WTC11 (cell line): Measurements from ENCODE around the gene CTNNA1. TPM values are rescaled to one million over a fixed set of nuclear protein-coding genes. Genes with fewer than 3 reads are reported as not detected.

Experiments used
- ATAC-seq: fragments of 200-7000 bp; cut with Tn5 transposase; 2 replicates; pipeline ENCODE4 v1.10.0; 2021; ENCODE audit warnings: mild to moderate bottlenecking, moderate library complexity
- CTCF ChIA-PET: fragments of 300-600 bp; sonication (Branson Sonifier 250); formaldehyde crosslinking; loops from one replicate; lab custom pipeline; 2021; ENCODE audit warnings: antibody characterized with exemption; lab: Charles Lee
- POLR2A ChIA-PET: fragments of 350-600 bp; sonication (Branson Sonifier 250); formaldehyde crosslinking; loops from one replicate; lab custom pipeline; 2021; ENCODE audit warnings: antibody characterized with exemption; lab: Charles Lee
- DNase-seq: peaks from one replicate; pipeline ENCODE4 v3.0.0; 2021; ENCODE audit warnings: low spot score
- H3K27ac Mint-ChIP-seq: 2 replicates; pipeline ENCODE4 v1.8.0; 2021; ENCODE audit warnings: mixed read lengths
- H3K27me3 Mint-ChIP-seq: 2 replicates; pipeline ENCODE4 v1.8.0; 2021; ENCODE audit warnings: low read depth, mild to moderate bottlenecking, moderate library complexity, mixed read lengths
- H3K36me3 Mint-ChIP-seq: 2 replicates; pipeline ENCODE4 v1.8.0; 2021; ENCODE audit warnings: mixed read lengths
- H3K4me1 Mint-ChIP-seq: 2 replicates; pipeline ENCODE4 v1.8.0; 2022; ENCODE audit warnings: mixed read lengths
- H3K4me3 Mint-ChIP-seq: 2 replicates; pipeline ENCODE4 v1.8.0; 2021; ENCODE audit warnings: mild to moderate bottlenecking, moderate library complexity, mixed read lengths
- H3K9me3 Mint-ChIP-seq: 2 replicates; pipeline ENCODE4 v1.8.0; 2021; ENCODE audit warnings: mixed read lengths
- AFF4 ChIP-seq: sonication (generic); formaldehyde crosslinking; IDR thresholded peaks from 2 replicates; pipeline ENCODE4 v1.8.1; 2023; ENCODE audit warnings: mild to moderate bottlenecking, missing genetic modification reagents, borderline replicate concordance
- AR ChIP-seq: fragments of 250-450 bp; sonication (Bioruptor Pico); IDR thresholded peaks from 2 replicates; pipeline ENCODE4 v1.9.0; 2021; ENCODE audit warnings: mild to moderate bottlenecking
- ATF6 ChIP-seq: sonication (generic); formaldehyde crosslinking; IDR thresholded peaks from 2 replicates; pipeline ENCODE4 v1.8.1; 2023; ENCODE audit warnings: mild to moderate bottlenecking, missing genetic modification reagents
- CDX4 ChIP-seq: fragments of 250-450 bp; sonication (Bioruptor Pico); IDR thresholded peaks from 2 replicates; pipeline ENCODE4 v1.9.0; 2021; ENCODE audit warnings: moderate library complexity, mild to moderate bottlenecking, inconsistent platforms, borderline replicate concordance
- ETV6 ChIP-seq: sonication (generic); formaldehyde crosslinking; IDR thresholded peaks from 2 replicates; pipeline ENCODE4 v1.8.1; 2022; ENCODE audit warnings: mild to moderate bottlenecking, missing genetic modification reagents
- FOXP1 ChIP-seq: sonication (generic); formaldehyde crosslinking; IDR thresholded peaks from 2 replicates; pipeline ENCODE4 v1.8.0; 2022; ENCODE audit warnings: missing genetic modification reagents, mild to moderate bottlenecking, moderate library complexity, borderline replicate concordance
- FOXP4 ChIP-seq: sonication (generic); formaldehyde crosslinking; IDR thresholded peaks from 2 replicates; pipeline ENCODE4 v1.8.0; 2022; ENCODE audit warnings: mild to moderate bottlenecking, missing genetic modification reagents
- HMGXB4 ChIP-seq: sonication (generic); formaldehyde crosslinking; IDR thresholded peaks from 2 replicates; pipeline ENCODE4 v1.8.1; 2023; ENCODE audit warnings: mild to moderate bottlenecking, moderate library complexity, missing genetic modification reagents
- KAT7 ChIP-seq: sonication (generic); formaldehyde crosslinking; IDR thresholded peaks from 2 replicates; pipeline ENCODE4 v1.8.1; 2023; ENCODE audit warnings: missing genetic modification reagents, mild to moderate bottlenecking, borderline replicate concordance
- MAX ChIP-seq: sonication (generic); formaldehyde crosslinking; IDR thresholded peaks from 2 replicates; pipeline ENCODE4 v1.8.0; 2022; ENCODE audit warnings: mild to moderate bottlenecking, missing genetic modification reagents
- MLX ChIP-seq: sonication (generic); formaldehyde crosslinking; IDR thresholded peaks from 2 replicates; pipeline ENCODE4 v1.8.1; 2023; ENCODE audit warnings: mild to moderate bottlenecking, missing genetic modification reagents, moderate library complexity
- NFYB ChIP-seq: sonication (generic); formaldehyde crosslinking; conservative IDR thresholded peaks from 2 replicates; pipeline ENCODE4 v1.8.0; 2022; ENCODE audit warnings: low read depth, missing genetic modification reagents
- ZMAT4 ChIP-seq: fragments of 250-450 bp; sonication (Bioruptor Pico); IDR thresholded peaks from 2 replicates; pipeline ENCODE4 v1.9.0; 2021; ENCODE audit warnings: mild to moderate bottlenecking
- ZSCAN18 ChIP-seq: fragments of 250-450 bp; sonication (Bioruptor Pico); IDR thresholded peaks from 2 replicates; pipeline ENCODE4 v2.1.2; 2022; ENCODE audit warnings: mild to moderate bottlenecking, moderate library complexity
- total RNA-seq: library from RNA; stranded (reverse); gene quantifications from 3 replicates; pipeline ENCODE4 v1.2.3, GENCODE V29; 2021

The CTNNA1 gene
- total RNA-seq, 1 experiment from 2014 or later: 309 TPM

GRCh38 chr5:138946241-138946623, 193.0 kb downstream of the CTNNA1 start (continued):
- no peak for TF ChIP-seq CDX4 (CRISPR knock-in tag)
- no peak for TF ChIP-seq AFF4 (CRISPR knock-in tag)
- TF ChIP-seq, all 79 proteins: peak for 0

GRCh38 chr5:138946831-138947560, 193.8 kb downstream of the CTNNA1 start:
- ChIA-PET CTCF (interaction anchor here (0.5 to 2.5 kb wide), 4 partner anchors 8 to 315 kb away, joined by 3 to 9 read pairs (median 7); no protein-coding TSS in a partner anchor), POLR2A (interaction anchor here (0.6 kb wide), 1 partner anchor 151 kb away, joined by 3 read pairs; no protein-coding TSS in a partner anchor)
- H3K36me3 Mint-ChIP-seq: no peaks in the 10 kb centered on the region
- no peak for ATAC-seq
- H3K27ac Mint-ChIP-seq: no peak overlapping the region
- H3K4me1 Mint-ChIP-seq: peaks cover 38% of the 10 kb centered on the region
- no peak for TF ChIP-seq FOXP1 (CRISPR knock-in tag)
- no peak for TF ChIP-seq HMGXB4 (CRISPR knock-in tag)
- TF ChIP-seq AR (CRISPR knock-in tag): no peak
- TF ChIP-seq, all 79 proteins: peak for 0
- Mint-ChIP-seq H3K4me3 (no peak overlapping the region), H3K27me3 (no peaks in the 10 kb centered on the region), H3K9me3 (no peaks in the 10 kb centered on the region)
- no peak for DNase-seq

- DNase-seq (no peak), ATAC-seq (no peak)
- POLR2A ChIA-PET: no interaction called here
- CTCF ChIA-PET: no interaction called here
- peaks cover 35% of the 10 kb centered on the region for H3K4me1 Mint-ChIP-seq
- H3K27me3 Mint-ChIP-seq: no peaks in the 10 kb centered on the region
- no peak overlapping the region for H3K4me3 Mint-ChIP-seq
- no peak overlapping the region; the same call in 1 of the 2 replicates for H3K27ac Mint-ChIP-seq
- H3K9me3 Mint-ChIP-seq: no peaks in the 10 kb centered on the region
- H3K36me3 Mint-ChIP-seq: no peaks in the 10 kb centered on the region
- TF ChIP-seq FOXP4 (CRISPR knock-in tag) (no peak), ETV6 (CRISPR knock-in tag) (no peak), ZSCAN18 (CRISPR knock-in tag) (no peak), KAT7 (CRISPR knock-in tag) (no peak), MAX (no peak), MLX (no peak), ZMAT4 (no peak), ATF6 (CRISPR knock-in tag) (no peak), NFYB (no peak)
Measured at GRCh38 chr5:138947780-138948179, 194.6 kb downstream of the CTNNA1 start.
